GM12878 (cell line): Measurements from ENCODE around the gene MYOZ2. TPM values are rescaled to one million over a fixed set of nuclear protein-coding genes. Genes with fewer than 3 reads are reported as not detected.

Experiments
- ATAC-seq: fragments of 200-7000 bp; cut with Tn5 transposase; 3 replicates; pipeline ENCODE4 v1.9.1; 2020; ENCODE audit warnings: mild to moderate bottlenecking, moderate library complexity
- BruUV-seq: library from RNA; stranded (reverse); fragments of 400-500 nt; replicated peaks from 2 replicates; lab custom pipeline; 2021; lab: Mats Ljungman, UMichigan
- CTCF ChIA-PET: fragments of 300-600 bp; sonication (Branson Sonifier 250); formaldehyde crosslinking; extraction: SDS; loops from one replicate; lab custom pipeline; 2021; ENCODE audit warnings: inconsistent platforms; lab: Yijun Ruan, JAX
- POLR2A ChIA-PET: fragments of 350-600 bp; formaldehyde crosslinking; extraction: SDS; loops from one replicate; lab custom pipeline; 2021; ENCODE audit warnings: inconsistent platforms; lab: Charles Lee
- RAD21 ChIA-PET: fragments of 300-600 bp; sonication (Branson Sonifier 250); formaldehyde crosslinking; loops from one replicate; lab custom pipeline; 2023; ENCODE audit warnings: antibody characterized with exemption; ENCODE audit not compliant: unreplicated experiment; lab: Charles Lee
- SMC1A ChIA-PET: fragments of 300-600 bp; sonication (Branson Sonifier 250); formaldehyde crosslinking; loops from one replicate; lab custom pipeline; 2023; ENCODE audit not compliant: unreplicated experiment, uncharacterized antibody; lab: Charles Lee
- DNase-seq: peaks from one replicate; pipeline ENCODE4 v3.0.0-alpha.2; 2011; ENCODE audit warnings: low read depth, low spot score
- FAIRE-seq: peaks from 3 replicates; lab custom pipeline; 2011; peaks lifted over from hg19 to GRCh38; lab: Jason Lieb, UNC
- H2AFZ ChIP-seq: 2 replicates; pipeline ENCODE4 v1.6.0; 2011; ENCODE audit warnings: low read depth, low read length, control low read depth; ENCODE audit not compliant: control insufficient read depth
- H3K27ac ChIP-seq: 2 replicates; pipeline ENCODE4 v1.5.1; 2011; ENCODE audit warnings: control low read depth; ENCODE audit not compliant: control insufficient read depth, insufficient read depth
- H3K27me3 ChIP-seq, 2 experiments: replicated peaks in 1 of 2; 2 replicates each; pipeline versions ENCODE4 v1.6.0 to v1.6.1; 2011; ENCODE audit warnings: low read length in 1 of 2; ENCODE audit not compliant: control insufficient read depth in 2 of 2, insufficient read depth in 2 of 2
- H3K36me3 ChIP-seq, 2 experiments: 2 replicates each; pipeline ENCODE4 v1.5.1; 2011; ENCODE audit warnings: low read length in 1 of 2; ENCODE audit not compliant: control insufficient read depth in 2 of 2, insufficient read depth in 2 of 2
- H3K4me1 ChIP-seq: 2 replicates; pipeline ENCODE4 v1.6.1; 2011; ENCODE audit warnings: mild to moderate bottlenecking, low read length, moderate library complexity, mixed read lengths; ENCODE audit not compliant: control insufficient read depth, insufficient read depth
- H3K4me2 ChIP-seq: 2 replicates; pipeline ENCODE4 v1.6.0; 2011; ENCODE audit warnings: control low read depth; ENCODE audit not compliant: control insufficient read depth, insufficient read depth
- H3K4me3 ChIP-seq: fragments of 200-600 bp; sonication (generic); 2 replicates; pipeline ENCODE4 v1.5.1; 2016
- H3K79me2 ChIP-seq: 2 replicates; pipeline ENCODE4 v1.6.0; 2011; ENCODE audit warnings: low read length; ENCODE audit not compliant: control insufficient read depth, insufficient read depth
- H3K9ac ChIP-seq: 2 replicates; pipeline ENCODE4 v1.8.0; 2011; ENCODE audit warnings: low read length, control low read depth, mixed read lengths; ENCODE audit not compliant: control insufficient read depth, insufficient read depth
- H3K9me3 ChIP-seq: replicated peaks from 3 replicates; pipeline ENCODE4 v1.5.1; 2011; ENCODE audit warnings: mild to moderate bottlenecking, low read length; ENCODE audit not compliant: control insufficient read depth, insufficient read depth
- H4K20me1 ChIP-seq: 2 replicates; pipeline ENCODE4 v1.6.0; 2011; ENCODE audit not compliant: control insufficient read depth, insufficient read depth
- CBX5 ChIP-seq: sonication (generic); IDR thresholded peaks from 2 replicates; pipeline ENCODE4 v1.6.1; 2016; ENCODE audit warnings: low read depth, moderate library complexity, mild to moderate bottlenecking, inconsistent platforms
- CHD1 ChIP-seq: IDR thresholded peaks from 2 replicates; pipeline ENCODE4 v1.6.1; 2012; ENCODE audit warnings: low read depth, low read length, improper control_type of control experiment
- FOXK2 ChIP-seq: fragments of 450-650 bp; IDR thresholded peaks from 2 replicates; pipeline ENCODE4 v1.6.1; 2017; ENCODE audit warnings: mild to moderate bottlenecking, moderate library complexity
- FOXM1 ChIP-seq: IDR thresholded peaks from 2 replicates; pipeline ENCODE4 v1.6.1; 2012; ENCODE audit warnings: low read depth, mild to moderate bottlenecking, inconsistent platforms, low read length, moderate library complexity
- GABPA ChIP-seq: IDR thresholded peaks from 2 replicates; pipeline ENCODE4 v1.6.1; 2014; ENCODE audit warnings: antibody characterized with exemption, low read depth, mild to moderate bottlenecking, inconsistent platforms
- IKZF1 ChIP-seq: fragments of 450-650 bp; conservative IDR thresholded peaks from 2 replicates; pipeline ENCODE4 v1.6.1; 2017; ENCODE audit warnings: antibody characterized with exemption, mild to moderate bottlenecking
- IKZF2 ChIP-seq, 2 experiments: fragments of 450-650 bp; IDR thresholded peaks; 2 replicates each; pipeline ENCODE4 v1.6.1; 2017; ENCODE audit warnings: mild to moderate bottlenecking in 2 of 2, moderate library complexity in 2 of 2
- NFYA ChIP-seq: IDR thresholded peaks from 2 replicates; pipeline ENCODE4 v1.6.1; 2011; ENCODE audit warnings: low read depth, mild to moderate bottlenecking, low read length, improper control_type of control experiment, borderline replicate concordance
- PAX5 ChIP-seq: IDR thresholded peaks from 2 replicates; pipeline ENCODE4 v1.6.1; 2011; ENCODE audit warnings: low read depth, low read length, borderline replicate concordance
- RBBP5 ChIP-seq: fragments of 200-600 bp; sonication (generic); conservative IDR thresholded peaks from 2 replicates; pipeline ENCODE4 v1.6.1; 2016
- RFX5 ChIP-seq: IDR thresholded peaks from 2 replicates; pipeline ENCODE4 v1.6.1; 2011; ENCODE audit warnings: low read depth, low read length, improper control_type of control experiment
- SMAD5 ChIP-seq: IDR thresholded peaks from 2 replicates; pipeline ENCODE4 v1.6.1; 2016; ENCODE audit warnings: antibody characterized with exemption, low read depth
- SPI1 ChIP-seq: IDR thresholded peaks from 2 replicates; pipeline ENCODE4 v1.6.1; 2011; ENCODE audit warnings: low read depth, mild to moderate bottlenecking, low read length, moderate library complexity, borderline replicate concordance; ENCODE audit not compliant: insufficient read depth
- STAT1 ChIP-seq: fragments of 450-650 bp; conservative IDR thresholded peaks from 2 replicates; pipeline ENCODE4 v1.6.1; 2014; ENCODE audit warnings: antibody characterized with exemption, mild to moderate bottlenecking
- TAF1 ChIP-seq: IDR thresholded peaks from 2 replicates; pipeline ENCODE4 v1.6.1; 2011; ENCODE audit warnings: mild to moderate bottlenecking, low read depth, low read length, borderline replicate concordance
- WGBS: methylation state at CpG from one replicate; pipeline ENCODE4 v1.1.6; 2016; ENCODE audit warnings: low lambda C conversion rate; ENCODE audit not compliant: insufficient replicate concordance, insufficient coverage; ENCODE audit errors: missing lambda C conversion rate; 5-methylcytosine and 5-hydroxymethylcytosine counted together
- in situ Hi-C: fragments of 300-500 bp; cut with MboI; formaldehyde crosslinking; loops from 9 replicates; pipeline ENCODE4 v1.14.3; 2018; ENCODE audit warnings: mixed read lengths
- intact Hi-C: fragments of 100-400 bp; cut with micrococcal nuclease; formaldehyde crosslinking; loops from one replicate; pipeline ENCODE4 v1.14.2; 2022; ENCODE audit not compliant: unreplicated experiment
- polyA plus RNA-seq, 11 experiments: library from polyadenylated mRNA; depleted of rRNA in 4 of 11; unstranded in 6 of 11; stranded (reverse) in 5 of 11; fragments of >200 nt; fragmentation: Nextera tagmentation in 4 of 11; fragmentation: Illumina TruSeq in 1 of 11; extraction: Ambion mirVana in 4 of 11; extraction: Trizol in 1 of 11; gene quantifications; 1 replicate in 1 of 11; 2 replicates in 10 of 11; pipeline versions ENCODE4 v1.2.1 to v1.2.3, GENCODE V29; 2011 to 2016; ENCODE audit warnings: inconsistent platforms in 2 of 11, missing spikeins in 2 of 11, low read depth in 1 of 11
- total RNA-seq, 4 experiments: library from RNA; depleted of rRNA in 3 of 4; stranded (reverse); fragments of >200 nt in 3 of 4; fragmentation: Illumina TruSeq in 1 of 4; extraction: Trizol in 1 of 4; gene quantifications; 2 replicates each; pipeline versions ENCODE4 v1.2.1 to v1.2.3, GENCODE V29; 2013 to 2021
- TF ChIP-seq, protein P1 (sequence below): fragments of 450-650 bp; IDR thresholded peaks from 2 replicates; pipeline ENCODE4 v1.6.1; 2018; ENCODE audit warnings: mild to moderate bottlenecking, low read depth, moderate library complexity; ENCODE audit not compliant: partially characterized antibody
- TF ChIP-seq, protein P2 (sequence below): fragments of 450-650 bp; formaldehyde crosslinking; IDR thresholded peaks from 2 replicates; pipeline ENCODE4 v1.4.0; 2022; ENCODE audit warnings: mild to moderate bottlenecking, moderate library complexity
- TF ChIP-seq, protein P3 (sequence below): fragments of 150-350 bp; IDR thresholded peaks from 2 replicates; pipeline ENCODE4 v1.6.1; 2016; ENCODE audit warnings: low read depth, low read length

MYOZ2 gene
- total and polyA plus RNA-seq, 10 of the 15 experiments (the other 5 are each of a cell fraction or from before 2014, with no cell fraction given): not detected

DNA sequence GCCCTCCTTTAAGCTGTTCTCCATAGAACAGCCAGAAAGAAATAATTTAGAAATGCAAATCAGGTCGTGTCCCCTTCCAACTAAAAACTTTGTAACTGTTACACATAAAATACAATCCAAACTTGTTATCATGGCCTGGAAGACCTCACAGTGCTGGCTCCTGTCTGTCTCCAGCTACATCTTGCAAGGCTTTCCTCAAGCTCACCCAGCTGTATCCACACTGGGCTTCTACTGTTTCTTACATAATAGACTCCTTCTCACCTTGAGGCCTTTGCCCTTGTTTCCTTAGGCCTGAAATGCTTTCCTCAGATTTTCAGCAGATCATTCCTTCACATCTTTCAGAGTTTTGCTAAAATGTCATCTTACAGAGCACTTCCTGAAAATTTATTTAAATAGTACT, 43.4 kb downstream of the MYOZ2 start:
- intact Hi-C loops: no loop called here
- ATAC-seq (no peak), FAIRE-seq (no peak), DNase-seq (no peak)
- in situ Hi-C loops: no loop called here
- Histone ChIP-seq H3K4me3 (no peak overlapping the region), H3K27me3 (no peaks in the 10 kb centered on the region), H3K4me2 (no peak overlapping the region), H3K9me3 (no peaks in the 10 kb centered on the region), H3K27ac (no peak overlapping the region), H3K79me2 (no peaks in the 10 kb centered on the region), H3K36me3 (no peaks in the 10 kb centered on the region), H4K20me1 (no peaks in the 10 kb centered on the region), H2AFZ (no peak overlapping the region), H3K9ac (no peak overlapping the region), H3K4me1 (no peaks in the 10 kb centered on the region)
- ChIA-PET CTCF (no interaction called here), POLR2A (no interaction called here), RAD21 (no interaction called here), SMC1A (interaction anchor here (0.9 kb wide), 2 partner anchors 13 to 19 kb away, joined by 3 read pairs; no protein-coding TSS in a partner anchor)
- BruUV-seq: no TSS peak
- 0% methylated on average over 1 of the region's 1 CpG for WGBS
- TF ChIP-seq RBBP5 (no peak), STAT1 (no peak), IKZF2 (IDR thresholded peaks at IDR 0.05) (no peak), GABPA (no peak), IKZF1 (no peak), TAF1 (no peak), NFYA (no peak), CBX5 (no peak), FOXK2 (no peak), CHD1 (no peak), FOXM1 (no peak), PAX5 (no peak), SPI1 (no peak), SMAD5 (no peak), RFX5 (no peak)
- TF ChIP-seq, protein P1, sequence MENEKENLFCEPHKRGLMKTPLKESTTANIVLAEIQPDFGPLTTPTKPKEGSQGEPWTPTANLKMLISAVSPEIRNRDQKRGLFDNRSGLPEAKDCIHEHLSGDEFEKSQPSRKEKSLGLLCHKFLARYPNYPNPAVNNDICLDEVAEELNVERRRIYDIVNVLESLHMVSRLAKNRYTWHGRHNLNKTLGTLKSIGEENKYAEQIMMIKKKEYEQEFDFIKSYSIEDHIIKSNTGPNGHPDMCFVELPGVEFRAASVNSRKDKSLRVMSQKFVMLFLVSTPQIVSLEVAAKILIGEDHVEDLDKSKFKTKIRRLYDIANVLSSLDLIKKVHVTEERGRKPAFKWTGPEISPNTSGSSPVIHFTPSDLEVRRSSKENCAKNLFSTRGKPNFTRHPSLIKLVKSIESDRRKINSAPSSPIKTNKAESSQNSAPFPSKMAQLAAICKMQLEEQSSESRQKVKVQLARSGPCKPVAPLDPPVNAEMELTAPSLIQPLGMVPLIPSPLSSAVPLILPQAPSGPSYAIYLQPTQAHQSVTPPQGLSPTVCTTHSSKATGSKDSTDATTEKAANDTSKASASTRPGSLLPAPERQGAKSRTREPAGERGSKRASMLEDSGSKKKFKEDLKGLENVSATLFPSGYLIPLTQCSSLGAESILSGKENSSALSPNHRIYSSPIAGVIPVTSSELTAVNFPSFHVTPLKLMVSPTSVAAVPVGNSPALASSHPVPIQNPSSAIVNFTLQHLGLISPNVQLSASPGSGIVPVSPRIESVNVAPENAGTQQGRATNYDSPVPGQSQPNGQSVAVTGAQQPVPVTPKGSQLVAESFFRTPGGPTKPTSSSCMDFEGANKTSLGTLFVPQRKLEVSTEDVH: no peak
- TF ChIP-seq, protein P2, sequence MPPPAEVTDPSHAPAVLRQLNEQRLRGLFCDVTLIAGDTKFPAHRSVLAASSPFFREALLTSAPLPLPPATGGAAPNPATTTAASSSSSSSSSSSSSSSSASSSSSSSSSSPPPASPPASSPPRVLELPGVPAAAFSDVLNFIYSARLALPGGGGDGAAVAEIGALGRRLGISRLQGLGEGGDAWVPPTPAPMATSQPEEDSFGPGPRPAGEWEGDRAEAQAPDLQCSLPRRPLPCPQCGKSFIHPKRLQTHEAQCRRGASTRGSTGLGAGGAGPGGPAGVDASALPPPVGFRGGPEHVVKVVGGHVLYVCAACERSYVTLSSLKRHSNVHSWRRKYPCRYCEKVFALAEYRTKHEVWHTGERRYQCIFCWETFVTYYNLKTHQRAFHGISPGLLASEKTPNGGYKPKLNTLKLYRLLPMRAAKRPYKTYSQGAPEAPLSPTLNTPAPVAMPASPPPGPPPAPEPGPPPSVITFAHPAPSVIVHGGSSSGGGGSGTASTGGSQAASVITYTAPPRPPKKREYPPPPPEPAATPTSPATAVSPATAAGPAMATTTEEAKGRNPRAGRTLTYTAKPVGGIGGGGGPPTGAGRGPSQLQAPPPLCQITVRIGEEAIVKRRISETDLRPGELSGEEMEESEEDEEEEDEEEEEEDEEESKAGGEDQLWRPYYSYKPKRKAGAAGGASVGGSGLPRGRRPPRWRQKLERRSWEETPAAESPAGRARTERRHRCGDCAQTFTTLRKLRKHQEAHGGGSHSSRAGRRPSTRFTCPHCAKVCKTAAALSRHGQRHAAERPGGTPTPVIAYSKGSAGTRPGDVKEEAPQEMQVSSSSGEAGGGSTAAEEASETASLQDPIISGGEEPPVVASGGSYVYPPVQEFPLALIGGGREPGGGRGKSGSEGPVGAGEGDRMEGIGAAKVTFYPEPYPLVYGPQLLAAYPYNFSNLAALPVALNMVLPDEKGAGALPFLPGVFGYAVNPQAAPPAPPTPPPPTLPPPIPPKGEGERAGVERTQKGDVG: no peak
- TF ChIP-seq, protein P3, sequence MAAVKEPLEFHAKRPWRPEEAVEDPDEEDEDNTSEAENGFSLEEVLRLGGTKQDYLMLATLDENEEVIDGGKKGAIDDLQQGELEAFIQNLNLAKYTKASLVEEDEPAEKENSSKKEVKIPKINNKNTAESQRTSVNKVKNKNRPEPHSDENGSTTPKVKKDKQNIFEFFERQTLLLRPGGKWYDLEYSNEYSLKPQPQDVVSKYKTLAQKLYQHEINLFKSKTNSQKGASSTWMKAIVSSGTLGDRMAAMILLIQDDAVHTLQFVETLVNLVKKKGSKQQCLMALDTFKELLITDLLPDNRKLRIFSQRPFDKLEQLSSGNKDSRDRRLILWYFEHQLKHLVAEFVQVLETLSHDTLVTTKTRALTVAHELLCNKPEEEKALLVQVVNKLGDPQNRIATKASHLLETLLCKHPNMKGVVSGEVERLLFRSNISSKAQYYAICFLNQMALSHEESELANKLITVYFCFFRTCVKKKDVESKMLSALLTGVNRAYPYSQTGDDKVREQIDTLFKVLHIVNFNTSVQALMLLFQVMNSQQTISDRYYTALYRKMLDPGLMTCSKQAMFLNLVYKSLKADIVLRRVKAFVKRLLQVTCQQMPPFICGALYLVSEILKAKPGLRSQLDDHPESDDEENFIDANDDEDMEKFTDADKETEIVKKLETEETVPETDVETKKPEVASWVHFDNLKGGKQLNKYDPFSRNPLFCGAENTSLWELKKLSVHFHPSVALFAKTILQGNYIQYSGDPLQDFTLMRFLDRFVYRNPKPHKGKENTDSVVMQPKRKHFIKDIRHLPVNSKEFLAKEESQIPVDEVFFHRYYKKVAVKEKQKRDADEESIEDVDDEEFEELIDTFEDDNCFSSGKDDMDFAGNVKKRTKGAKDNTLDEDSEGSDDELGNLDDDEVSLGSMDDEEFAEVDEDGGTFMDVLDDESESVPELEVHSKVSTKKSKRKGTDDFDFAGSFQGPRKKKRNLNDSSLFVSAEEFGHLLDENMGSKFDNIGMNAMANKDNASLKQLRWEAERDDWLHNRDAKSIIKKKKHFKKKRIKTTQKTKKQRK: no peak
